K562 (cell line): ENCODE data around the gene CSNK1D. TPM values are rescaled to one million over a fixed set of nuclear protein-coding genes. Genes with fewer than 3 reads are reported as not detected.

Experiments used
- ATAC-seq: fragments of 200-7000 bp; cut with Tn5 transposase; 3 replicates; pipeline ENCODE4 v1.9.1; 2020; ENCODE audit warnings: moderate library complexity
- BruUV-seq: library from RNA; stranded (reverse); fragments of 400-500 nt; replicated peaks from 2 replicates; lab custom pipeline; 2021; lab: Mats Ljungman, UMichigan
- CTCF ChIA-PET: fragments of 300-600 bp; formaldehyde crosslinking; extraction: SDS; loops from one replicate; lab custom pipeline; 2021; ENCODE audit warnings: low intra/inter-chr PET ratio; lab: Yijun Ruan, JAX
- POLR2A ChIA-PET: fragments of 300-600, 350-650 bp; sonication (Branson Sonifier 250); formaldehyde crosslinking; extraction: SDS; loops from one replicate; lab custom pipeline; 2021; ENCODE audit warnings: antibody characterized with exemption, inconsistent platforms; lab: Yijun Ruan, JAX
- DNase-seq, 4 experiments: peaks; one replicate each; pipeline versions ENCODE4 v3.0.0 to v3.0.0-alpha.2; 2011 to 2018; ENCODE audit warnings: low spot score in 3 of 4, mixed read lengths in 3 of 4; ENCODE audit errors: extremely low read depth in 1 of 4
- FAIRE-seq: peaks from 2 replicates; lab custom pipeline; 2011; peaks lifted over from hg19 to GRCh38; lab: Jason Lieb, UNC
- H2AFZ ChIP-seq: 2 replicates; pipeline ENCODE4 v1.6.0; 2011; ENCODE audit warnings: low read depth, low read length, control low read depth, inconsistent platforms
- H3K27ac ChIP-seq: fragments of 200-600 bp; 3 replicates; pipeline ENCODE4 v1.8.0; 2011; ENCODE audit warnings: low read depth, mild to moderate bottlenecking, control low read depth, inconsistent platforms, low read length, moderate library complexity, mixed read lengths; ENCODE audit errors: extremely low read depth
- H3K27me3 ChIP-seq, 2 experiments: fragments of 300-600 bp in 1 of 2; 2 replicates in 1 of 2; 3 replicates in 1 of 2; pipeline versions ENCODE4 v1.6.0 to v1.8.0; 2011; ENCODE audit warnings: inconsistent platforms in 2 of 2, low read length in 2 of 2, mild to moderate bottlenecking in 1 of 2, mixed read lengths in 1 of 2, moderate library complexity in 1 of 2; ENCODE audit not compliant: control insufficient read depth in 2 of 2, insufficient read depth in 2 of 2
- H3K36me3 ChIP-seq: fragments of 300-600 bp; 3 replicates; pipeline ENCODE4 v1.8.0; 2011; ENCODE audit warnings: mild to moderate bottlenecking, low read length, inconsistent platforms; ENCODE audit not compliant: control insufficient read depth, insufficient read depth
- H3K4me1 ChIP-seq, 2 experiments: fragments of 200-600 bp in 1 of 2; replicated peaks in 1 of 2; 2 replicates in 1 of 2; 3 replicates in 1 of 2; pipeline versions ENCODE4 v1.5.1 to v1.8.0; 2011; ENCODE audit warnings: inconsistent platforms in 2 of 2, low read length in 2 of 2, mild to moderate bottlenecking in 1 of 2, mixed read lengths in 1 of 2, moderate library complexity in 1 of 2; ENCODE audit not compliant: control insufficient read depth in 2 of 2, insufficient read depth in 2 of 2
- H3K4me2 ChIP-seq: 2 replicates; pipeline ENCODE4 v1.6.1; 2011; ENCODE audit warnings: low read length, control low read depth, inconsistent platforms, mixed read lengths; ENCODE audit not compliant: insufficient read depth
- H3K4me3 ChIP-seq: fragments of 200-600 bp; sonication (generic), shearing (Covaris generic); 2 replicates; pipeline ENCODE4 v1.5.1; 2016; ENCODE audit warnings: control low read depth, inconsistent platforms
- H3K79me2 ChIP-seq: fragments of 200-600 bp; 3 replicates; pipeline ENCODE4 v1.8.0; 2011; ENCODE audit warnings: low read length, inconsistent platforms; ENCODE audit not compliant: control insufficient read depth, insufficient read depth
- H3K9ac ChIP-seq, 2 experiments: 2 replicates each; pipeline versions ENCODE4 v1.6.0 to v1.6.1; 2011; ENCODE audit warnings: low read depth in 2 of 2, low read length in 2 of 2, control low read depth in 1 of 2, inconsistent platforms in 1 of 2, mild to moderate bottlenecking in 1 of 2, mixed read lengths in 1 of 2; ENCODE audit not compliant: insufficient read depth in 1 of 2
- H3K9me1 ChIP-seq: one replicate; pipeline ENCODE4 v1.6.0; 2011; ENCODE audit warnings: inconsistent platforms, mild to moderate bottlenecking, low read length, moderate library complexity; ENCODE audit not compliant: control insufficient read depth, insufficient read depth
- H3K9me3 ChIP-seq: replicated peaks from 2 replicates; pipeline ENCODE4 v1.5.1; 2011; ENCODE audit warnings: low read depth, low read length, inconsistent platforms; ENCODE audit not compliant: control insufficient read depth, insufficient read depth
- H4K20me1 ChIP-seq: replicated peaks from 2 replicates; pipeline ENCODE4 v1.6.1; 2011; ENCODE audit warnings: low read length, inconsistent platforms, mixed read lengths; ENCODE audit not compliant: control insufficient read depth, insufficient read depth
- BDP1 ChIP-seq: IDR thresholded peaks from 3 replicates; pipeline ENCODE4 v1.6.1; 2011; ENCODE audit not compliant: insufficient read length, insufficient read depth
- CC2D1A ChIP-seq: fragments of 450-650 bp; IDR thresholded peaks from 2 replicates; pipeline ENCODE4 v1.6.1; 2017; ENCODE audit warnings: mild to moderate bottlenecking
- CEBPB ChIP-seq: fragments of 450-650 bp; IDR thresholded peaks from 2 replicates; pipeline ENCODE4 v1.6.1; 2016; ENCODE audit warnings: missing genetic modification characterization, missing compliant biosample characterization
- FOSL1 ChIP-seq: fragments of 200-800 bp; sonication (Bioruptor generic); conservative IDR thresholded peaks from 2 replicates; pipeline ENCODE4 v1.6.1; 2016; ENCODE audit warnings: missing genetic modification characterization, missing compliant biosample characterization
- MAFK ChIP-seq: IDR thresholded peaks from 2 replicates; pipeline ENCODE4 v1.6.1; 2011; ENCODE audit warnings: low read length, improper control_type of control experiment
- NFYB ChIP-seq: IDR thresholded peaks from 2 replicates; pipeline ENCODE4 v1.6.1; 2011; ENCODE audit warnings: mild to moderate bottlenecking, moderate library complexity; ENCODE audit not compliant: insufficient read length; ENCODE audit errors: extremely low read depth
- NONO ChIP-seq, 2 experiments: fragments of 200-400 bp in 1 of 2; fragments of 450-650 bp in 1 of 2; formaldehyde crosslinking in 1 of 2; IDR thresholded peaks; 2 replicates each; pipeline ENCODE4 v1.6.1; 2017; ENCODE audit warnings: low read depth in 2 of 2, mild to moderate bottlenecking in 2 of 2, moderate library complexity in 2 of 2, low read length in 1 of 2
- PHF21A ChIP-seq: fragments of 450-650 bp; IDR thresholded peaks from 2 replicates; pipeline ENCODE4 v1.6.1; 2017; ENCODE audit warnings: low read depth, borderline replicate concordance
- POLR2G ChIP-seq: fragments of 200-400 bp; formaldehyde crosslinking; IDR thresholded peaks from 2 replicates; pipeline ENCODE4 v1.6.1; 2017; ENCODE audit warnings: low read depth, mild to moderate bottlenecking, antibody characterized with exemption, low read length, moderate library complexity
- SMAD1 ChIP-seq: fragments of 150-350 bp; IDR thresholded peaks from 2 replicates; pipeline ENCODE4 v1.6.1; 2014; ENCODE audit warnings: low read length, low read depth; ENCODE audit not compliant: partially characterized antibody
- ZNF263 ChIP-seq: sonication (generic); formaldehyde crosslinking; IDR thresholded peaks from 2 replicates; pipeline ENCODE4 v1.8.0; 2022; ENCODE audit warnings: mild to moderate bottlenecking, missing genetic modification reagents, borderline replicate concordance
- ZNF589 ChIP-seq: fragments of 200-800 bp; sonication (Bioruptor generic); IDR thresholded peaks from 2 replicates; pipeline ENCODE4 v1.6.1; 2016; ENCODE audit warnings: low read depth, missing genetic modification characterization, missing compliant biosample characterization
- WGBS: fragments of 100-300 bp; shearing (Covaris generic); methylation state at CpG from one replicate; pipeline ENCODE4 v1.1.6; 2016; ENCODE audit warnings: low coverage, mixed read lengths; ENCODE audit not compliant: insufficient coverage; ENCODE audit errors: missing lambda C conversion rate; 5-methylcytosine and 5-hydroxymethylcytosine counted together
- in situ Hi-C: fragments of 300-500 bp; cut with MboI; formaldehyde crosslinking; loops from 4 replicates; pipeline ENCODE4 v1.15.0; 2018; ENCODE audit warnings: inconsistent platforms, mixed read lengths
- intact Hi-C: fragments of 100-400 bp; cut with micrococcal nuclease; formaldehyde crosslinking; loops from 2 replicates; pipeline ENCODE4 v1.14.2; 2022
- polyA plus RNA-seq, 8 experiments: library from polyadenylated mRNA; depleted of rRNA in 4 of 8; stranded (reverse) in 5 of 8; unstranded in 3 of 8; fragments of >200 nt; fragmentation: Nextera tagmentation in 2 of 8; fragmentation: Illumina TruSeq in 1 of 8; extraction: Ambion mirVana in 2 of 8; extraction: Trizol in 1 of 8; gene quantifications; 2 replicates each; pipeline versions ENCODE4 v1.2.1 to v1.2.3, GENCODE V29; 2011 to 2014; ENCODE audit warnings: inconsistent platforms in 1 of 8, missing spikeins in 1 of 8
- total RNA-seq, 7 experiments: library from RNA; depleted of rRNA in 6 of 7; stranded (reverse); fragments of >200 nt in 6 of 7; fragmentation: Illumina TruSeq in 2 of 7; extraction: Trizol in 2 of 7; gene quantifications; 2 replicates each; pipeline versions ENCODE4 v1.2.1 to v1.2.3, GENCODE V29; 2011 to 2021; ENCODE audit warnings: low replicate concordance in 1 of 7

CSNK1D gene
- total and polyA plus RNA-seq, 9 of the 15 experiments (the other 6 are each of a cell fraction or from before 2014, with no cell fraction given) = 6.5 to 133 (median 41.3) TPM

- no peak for FAIRE-seq
- H3K27me3 ChIP-seq = no peaks in the 10 kb centered on the region
- peak overlapping the region in 1 of 2 experiments; percentile 70; a peak in 2 of 4 replicates for H3K9ac ChIP-seq
- 92% methylated on average over 22 of the region's 22 CpGs for WGBS
- no peak overlapping the region for H3K4me2 ChIP-seq
- H2AFZ ChIP-seq = no peak overlapping the region
- POLR2A ChIA-PET = interaction anchor here (1.0 kb wide), 1 partner anchor 37 kb away, joined by 5 read pairs; no protein-coding TSS in a partner anchor
- no peak for DNase-seq
- CTCF ChIA-PET = no interaction called here
- H3K9me1 ChIP-seq = no peaks in the 10 kb centered on the region
- H4K20me1 ChIP-seq = no peaks in the 10 kb centered on the region
- H3K4me1 ChIP-seq = peaks cover 4 to 50% of the 10 kb centered on the region in 2 experiments; a peak in 4 of 5 replicates
- H3K4me3 ChIP-seq = no peak overlapping the region
- H3K9me3 ChIP-seq = no peaks in the 10 kb centered on the region
- intact Hi-C loops (no loop called here), in situ Hi-C loops (no loop called here)
- H3K79me2 ChIP-seq = peaks cover 44% of the 10 kb centered on the region
- peaks cover 100% of the 10 kb centered on the region for H3K36me3 ChIP-seq
- TF ChIP-seq CEBPB (tag) (no peak), POLR2G (peak; percentile 32; the same call in 1 of the 2 replicates)
- no peak for ATAC-seq
- no TSS peak for BruUV-seq
- H3K27ac ChIP-seq = no peak overlapping the region
Measured at GRCh38 chr17:82247182-82247823, 26.2 kb downstream of the CSNK1D start.

GRCh38 chr17:82246365-82247181 is 26.9 kb downstream of the CSNK1D start:
- BruUV-seq = no TSS peak
- Histone ChIP-seq H3K9me1 (no peaks in the 10 kb centered on the region), H3K9me3 (no peaks in the 10 kb centered on the region), H3K4me2 (no peak overlapping the region), H3K27ac (peak overlapping the region; percentile 22; the same call in 1 of the 3 replicates), H3K9ac (peak overlapping the region in 1 of 2 experiments; percentile 55; a peak in 2 of 4 replicates), H4K20me1 (no peaks in the 10 kb centered on the region), H3K36me3 (peaks cover 97% of the 10 kb centered on the region), H2AFZ (no peak overlapping the region), H3K4me1 (peaks cover 11 to 57% of the 10 kb centered on the region in 2 experiments), H3K4me3 (no peak overlapping the region), H3K27me3 (no peaks in the 10 kb centered on the region), H3K79me2 (peaks cover 47% of the 10 kb centered on the region)
- in situ Hi-C loops (no loop called here), intact Hi-C loops (no loop called here)
- no peak for FAIRE-seq
- peak in 2 of 4 experiments; percentile 35 to 38 for DNase-seq
- CTCF ChIA-PET = no interaction called here
- no peak for ATAC-seq
- WGBS = 75% methylated on average over 23 of the region's 27 CpGs
- POLR2A ChIA-PET = interaction anchor here (0.6 to 1.1 kb wide), 4 partner anchors 15 to 268 kb away, joined by 3 to 5 read pairs (median 4); no protein-coding TSS in a partner anchor
- TF ChIP-seq PHF21A = no peak
- no peak for TF ChIP-seq NFYB
- TF ChIP-seq ZNF263 (CRISPR knock-in tag) = peak; percentile 57; the same call in 1 of the 2 replicates
- TF ChIP-seq CC2D1A = no peak
- no peak for TF ChIP-seq ZNF589 (CRISPR knock-in tag)
- TF ChIP-seq SMAD1 = no peak
- no peak for TF ChIP-seq MAFK
- no peak for TF ChIP-seq BDP1
- TF ChIP-seq NONO (IDR thresholded peaks at IDR 0.05; ENCODE audit: low read depth in 2 of 2, low read length in 1 of 2) = no peak
- peak; percentile 61 for TF ChIP-seq FOSL1 (tag)
